GM23248 (cell line): ENCODE data around the gene TAF3.

Experiments used
- EZH2 ChIP-seq: fragments of 200-600 bp; sonication (generic); IDR thresholded peaks from 2 replicates; pipeline ENCODE4 v1.6.1; 2018; ENCODE audit warnings: antibody characterized with exemption, mild to moderate bottlenecking; ENCODE audit not compliant: insufficient read depth, poor library complexity, severe bottlenecking
- EZH2phosphoT487 ChIP-seq: fragments of 200-600 bp; sonication (generic); IDR thresholded peaks from 2 replicates; pipeline ENCODE4 v1.6.1; 2018; ENCODE audit warnings: antibody characterized with exemption, moderate library complexity, mild to moderate bottlenecking, low read depth; ENCODE audit not compliant: insufficient read depth

GRCh38 chr10:7945034-7945433 lies 126.7 kb downstream of the TAF3 start:
- no peak for TF ChIP-seq EZH2
- no peak for TF ChIP-seq EZH2phosphoT487
